Hematopoietic multipotent progenitor cell treated with erythropoietin and hydrocortisone succinate and interleukin-3 and kit ligand, for 17 days (in vitro differentiated cells): Measurements from ENCODE around the gene SNTG2.

Experiments used
- DNase-seq: peaks from one replicate; pipeline ENCODE4 v3.0.0-alpha.2; 2015; ENCODE audit warnings: low spot score

Gene SNTG2

DNA sequence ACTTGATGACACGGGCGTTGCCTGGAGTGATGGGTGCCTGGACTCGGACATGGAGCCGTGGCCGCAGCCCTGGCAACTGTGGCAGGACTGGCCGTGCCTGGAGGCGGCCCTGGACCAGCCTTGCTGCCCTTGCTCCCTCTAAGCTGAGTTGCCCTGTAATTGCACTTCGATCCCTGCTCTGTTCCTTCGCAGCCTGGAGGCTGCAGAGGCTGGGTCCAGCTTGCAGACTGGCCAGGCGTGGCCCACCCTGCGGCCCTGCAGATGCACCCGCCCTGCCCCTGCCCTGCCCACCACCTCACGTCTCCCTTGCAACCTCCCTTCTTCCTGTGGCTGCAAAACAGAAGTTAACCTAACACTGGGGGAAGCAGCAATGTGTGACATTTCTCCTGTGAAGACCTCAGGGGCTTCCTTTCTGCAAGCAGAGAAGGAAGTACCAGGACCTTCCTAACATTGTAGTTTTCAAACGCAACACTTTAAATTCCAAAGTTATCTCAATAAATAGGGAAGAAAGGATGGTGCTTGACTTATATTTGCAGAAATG is 288.0 kb downstream of the SNTG2 start:
- no peak for DNase-seq

- no peak for DNase-seq
Observed at GRCh38 chr2:1245193-1245592, 294.5 kb downstream of the SNTG2 start.

DNA sequence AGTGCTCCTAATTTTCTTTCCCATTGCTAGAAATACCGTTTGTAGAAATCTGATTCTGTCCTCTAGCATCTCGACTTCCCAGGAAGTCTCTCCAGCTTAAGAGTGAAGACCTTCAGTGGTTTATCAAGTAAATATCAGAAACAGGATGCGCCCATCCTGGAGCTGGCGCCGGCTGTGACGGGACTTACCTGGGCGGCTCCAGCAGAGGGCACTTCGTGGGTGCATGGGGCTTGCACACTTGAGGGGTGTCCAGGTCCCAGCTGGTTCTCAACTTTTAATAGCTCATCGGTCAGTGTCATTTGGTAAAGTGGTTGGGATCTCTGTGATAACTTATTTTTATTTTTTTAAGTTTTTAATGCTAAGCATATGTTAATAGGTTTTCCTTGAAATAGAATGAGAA is 295.6 kb downstream of the SNTG2 start:
- no peak for DNase-seq

GRCh38 chr2:1246991-1247390 is 296.3 kb downstream of the SNTG2 start:
- no peak for DNase-seq

- no peak for DNase-seq
Observed at GRCh38 chr2:1248187-1248586, 297.5 kb downstream of the SNTG2 start.

DNA sequence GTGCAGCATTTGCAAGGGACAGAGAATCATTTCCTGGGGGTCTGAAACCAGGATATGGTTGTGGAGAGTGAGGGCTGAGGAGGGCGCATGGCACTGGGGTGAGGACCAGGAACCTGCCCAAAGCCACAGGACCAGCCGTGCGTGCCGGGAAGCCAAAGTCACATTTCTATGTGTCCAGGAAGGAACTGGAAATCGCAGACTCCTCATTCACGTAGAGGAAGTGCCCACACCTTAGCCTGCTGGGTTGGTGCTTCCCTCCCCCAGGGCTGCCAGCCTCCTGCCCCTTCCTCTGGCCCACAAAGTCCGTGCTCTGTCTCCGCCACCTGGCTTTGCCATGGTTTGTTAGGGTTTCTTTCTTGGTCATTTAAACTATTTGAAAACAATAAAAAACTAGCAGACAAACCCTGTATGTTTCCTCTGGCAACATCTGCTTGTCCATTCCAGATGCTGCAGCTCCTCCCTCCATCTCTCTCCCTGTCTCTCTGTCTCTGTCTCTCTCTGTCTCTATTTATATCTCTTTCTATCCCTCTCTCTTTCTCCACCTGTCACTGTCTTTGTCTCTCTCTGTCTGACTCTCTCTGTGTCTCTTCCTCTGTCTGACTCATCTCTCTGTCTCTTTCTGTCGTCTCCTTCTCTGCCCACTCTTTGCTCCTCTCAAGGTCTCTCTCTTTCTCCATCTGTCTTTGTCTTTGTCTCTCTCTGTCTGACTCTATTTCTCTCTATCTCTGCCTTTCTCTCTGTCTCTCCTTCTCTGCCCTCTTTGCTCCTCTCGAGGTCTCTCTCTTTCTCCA is 299.4 kb downstream of the SNTG2 start:
- DNase-seq: no peak

- DNase-seq: no peak
Observed at GRCh38 chr2:1251520-1251919, 300.9 kb downstream of the SNTG2 start.

- no peak for DNase-seq
Observed at GRCh38 chr2:1253629-1254028, 303.0 kb downstream of the SNTG2 start.

- DNase-seq: no peak
Observed at GRCh38 chr2:1254662-1255343, 304.2 kb downstream of the SNTG2 start.

- no peak for DNase-seq
Observed at GRCh38 chr2:1256632-1257324, 306.1 kb downstream of the SNTG2 start.

DNA sequence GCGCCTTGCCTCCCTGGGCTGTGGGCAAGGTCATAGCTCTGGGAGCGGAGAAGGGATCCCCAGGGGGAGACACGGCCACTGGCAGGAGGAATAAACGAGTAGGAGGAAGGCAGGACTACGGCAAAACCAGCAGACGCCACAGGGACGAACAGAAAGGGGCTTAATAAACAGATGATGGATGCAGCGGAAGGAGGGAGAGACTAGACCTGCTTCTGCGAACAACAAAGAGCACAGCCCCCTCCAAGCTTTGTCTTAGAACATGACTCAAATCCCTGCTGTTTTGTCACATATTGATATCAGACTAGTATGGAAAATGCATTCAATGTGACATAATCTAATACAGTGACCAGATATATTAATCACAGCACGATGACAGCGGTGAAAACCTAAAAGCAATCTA is 306.7 kb downstream of the SNTG2 start:
- DNase-seq: no peak

DNA sequence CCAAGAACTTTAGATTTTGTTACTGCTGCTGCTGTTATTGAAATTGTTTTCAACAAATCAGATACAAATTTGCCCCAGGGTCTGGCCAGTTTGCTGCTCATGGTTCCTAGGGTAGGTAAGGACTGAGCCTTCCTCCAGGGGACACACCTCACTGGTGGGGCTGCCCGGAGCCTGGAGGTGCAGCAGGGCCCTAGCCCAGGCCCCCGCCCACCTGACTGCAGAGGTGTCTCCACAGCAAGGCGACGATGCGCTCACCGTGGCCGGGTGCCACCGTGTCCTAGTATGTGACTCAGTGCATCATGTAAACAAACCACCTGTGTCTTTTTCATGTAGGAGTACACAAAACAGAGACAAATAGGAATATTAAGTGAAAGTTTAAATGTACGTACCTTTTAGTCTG is 309.1 kb downstream of the SNTG2 start:
- DNase-seq: no peak

- no peak for DNase-seq
Observed at GRCh38 chr2:1262609-1263008, 312.0 kb downstream of the SNTG2 start.

GRCh38 chr2:1265454-1265853 is 314.8 kb downstream of the SNTG2 start:
- no peak for DNase-seq

DNA sequence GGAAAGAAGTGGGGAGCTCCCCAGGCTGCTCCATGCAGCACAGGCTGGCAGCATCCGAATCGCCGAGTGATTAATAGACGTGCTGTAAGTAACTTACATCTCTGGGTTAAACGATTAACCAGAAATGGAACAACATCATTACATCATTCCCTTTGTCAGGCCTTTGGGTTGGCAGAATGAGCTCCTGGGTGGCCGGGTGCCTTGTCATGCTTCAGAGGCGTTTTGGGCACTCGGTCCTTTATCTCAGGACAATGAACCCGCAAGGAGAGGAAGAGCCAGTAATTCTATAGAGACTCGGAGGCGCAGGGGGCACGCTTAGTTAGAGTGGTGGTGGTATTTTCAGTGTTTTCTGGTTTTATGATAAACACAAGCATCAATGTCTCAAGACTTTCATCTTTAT is 315.7 kb downstream of the SNTG2 start:
- DNase-seq: no peak

GRCh38 chr2:1268034-1268433 is 317.4 kb downstream of the SNTG2 start:
- no peak for DNase-seq

GRCh38 chr2:1269812-1270211 is 319.2 kb downstream of the SNTG2 start:
- no peak for DNase-seq

DNA sequence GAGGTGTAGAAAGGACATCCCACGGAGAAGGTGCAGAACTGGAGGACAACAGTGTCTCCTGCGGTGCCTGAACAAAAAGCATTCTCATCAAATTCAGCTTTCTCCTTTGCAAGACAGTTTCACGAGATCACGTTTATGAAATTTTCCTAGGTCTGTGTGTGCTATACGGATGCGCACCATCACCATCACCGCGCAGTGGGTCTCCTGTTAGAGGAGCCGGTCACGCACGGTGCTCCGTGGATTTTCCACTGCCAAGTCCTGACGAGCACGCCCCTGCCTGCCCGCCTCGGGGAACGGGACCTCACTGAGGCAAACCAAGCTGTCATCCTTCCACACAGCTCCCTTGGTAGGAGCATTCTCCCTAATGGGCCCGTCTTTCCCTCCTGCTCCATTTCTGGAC is 322.2 kb downstream of the SNTG2 start:
- DNase-seq: no peak

DNA sequence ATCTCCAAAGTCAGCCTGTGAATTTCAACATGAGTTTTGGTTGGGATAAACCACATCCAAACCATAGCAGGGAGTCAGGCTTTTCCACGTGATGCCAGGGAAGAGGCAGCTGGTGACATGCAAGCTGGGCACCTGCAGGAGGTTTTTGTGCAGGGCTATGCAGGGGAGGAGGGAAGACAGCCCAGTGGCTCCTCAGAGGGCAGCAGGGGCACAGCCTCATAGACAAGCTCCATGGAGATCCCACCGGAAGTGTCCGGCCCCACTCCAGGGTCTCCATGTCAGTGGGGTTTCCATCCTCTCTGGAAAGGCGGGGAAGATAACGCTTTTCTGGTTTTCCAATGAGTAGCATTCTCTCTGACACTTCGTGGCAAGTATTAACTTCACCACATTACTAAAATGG is 327.0 kb downstream of the SNTG2 start:
- no peak for DNase-seq

- no peak for DNase-seq
Observed at GRCh38 chr2:1278125-1278524, 327.5 kb downstream of the SNTG2 start.

DNA sequence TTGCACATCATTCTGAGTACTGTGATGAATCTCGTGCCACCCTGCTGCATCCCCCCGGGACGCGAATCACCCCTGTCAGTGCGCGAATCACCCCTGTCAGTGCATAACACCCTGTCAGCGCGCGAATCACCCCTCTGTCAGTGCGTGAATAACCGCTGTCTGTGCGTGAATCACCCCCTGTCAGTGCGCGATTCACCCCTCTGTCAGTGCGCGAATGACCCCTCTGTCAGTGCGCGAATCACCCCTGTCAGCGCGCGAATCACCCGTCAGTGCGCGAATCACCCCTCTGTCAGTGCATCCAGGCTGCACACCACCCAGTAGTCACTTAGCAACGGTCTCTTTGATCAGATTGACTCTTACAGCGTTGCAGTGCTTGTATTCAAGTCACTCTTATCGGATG is 328.2 kb downstream of the SNTG2 start:
- DNase-seq: no peak

DNA sequence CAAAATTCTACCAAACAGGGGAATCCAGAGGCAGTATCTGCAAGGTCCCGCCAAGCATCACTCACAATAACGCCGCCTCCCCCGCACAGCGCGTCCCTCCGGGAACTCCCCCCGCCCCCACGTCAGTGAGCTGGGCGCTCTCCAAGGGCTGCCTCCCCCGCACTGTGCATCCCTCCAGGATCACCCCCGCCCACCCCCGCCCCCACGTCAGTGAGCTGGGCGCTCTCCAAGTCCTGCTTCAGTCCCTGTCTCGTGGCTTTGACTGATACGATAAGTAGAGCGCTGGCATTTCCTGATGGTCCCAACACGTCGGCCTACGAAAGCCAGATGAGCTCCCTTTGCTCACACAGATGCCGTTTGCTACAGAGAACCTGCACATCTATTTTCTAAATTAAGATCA is 331.9 kb downstream of the SNTG2 start:
- DNase-seq: no peak
